PFSK-1 (cell line): Measurements from ENCODE around the gene GRK5.

Source experiments
- FOXP2 ChIP-seq: optimal IDR thresholded peaks from 2 replicates; pipeline ENCODE3; 2011; ENCODE audit warnings: borderline replicate concordance, control low read depth, inconsistent platforms; ENCODE audit not compliant: insufficient read depth; ENCODE audit errors: extremely low read length, extremely low read depth
- POLR2AphosphoS5 ChIP-seq: IDR thresholded peaks from 2 replicates; pipeline ENCODE4 v1.6.1; 2012; ENCODE audit warnings: low read depth, mild to moderate bottlenecking, control low read depth, low read length, moderate library complexity
- REST ChIP-seq, 2 experiments: IDR thresholded peaks; 2 replicates each; pipeline versions ENCODE4 v1.6.1 to v1.8.0; 2011 to 2012; ENCODE audit warnings: low read depth in 2 of 2, low read length in 2 of 2, control low read depth in 1 of 2, inconsistent platforms in 1 of 2, mild to moderate bottlenecking in 1 of 2, moderate library complexity in 1 of 2; ENCODE audit not compliant: insufficient read depth in 1 of 2
- SIN3A ChIP-seq: IDR thresholded peaks from 2 replicates; pipeline ENCODE4 v1.6.1; 2012; ENCODE audit warnings: mild to moderate bottlenecking, low read length, moderate library complexity, borderline replicate concordance; ENCODE audit not compliant: insufficient read depth
- TAF1 ChIP-seq: IDR thresholded peaks from 2 replicates; pipeline ENCODE4 v1.6.1; 2012; ENCODE audit warnings: low read length, control low read depth, borderline replicate concordance; ENCODE audit not compliant: insufficient read depth

- TF ChIP-seq SIN3A (no peak), TAF1 (no peak), POLR2AphosphoS5 (no peak), REST (IDR thresholded peaks at IDR 0.05; ENCODE audit: insufficient read depth in 1 of 2, low read depth in 2 of 2, low read length in 2 of 2) (no peak), FOXP2 (no peak)
These were observed 190.0 kb downstream of the GRK5 start for GRCh38 chr10:119397416-119397815.
